OCI-LY7 (cell line): ENCODE results near the gene PMCH. TPM values are rescaled to one million over a fixed set of nuclear protein-coding genes. Genes with fewer than 3 reads are reported as not detected.

Experiments used
- BruUV-seq: library from RNA; stranded (reverse); fragments of 400-500 nt; replicated peaks from 2 replicates; lab custom pipeline; 2021; lab: Mats Ljungman, UMichigan
- CTCF ChIA-PET: fragments of 300-600 bp; sonication (Branson Sonifier 250); formaldehyde crosslinking; loops from one replicate; lab custom pipeline; 2022; ENCODE audit warnings: antibody characterized with exemption; ENCODE audit not compliant: unreplicated experiment; lab: Charles Lee
- POLR2A ChIA-PET: fragments of 300-600 bp; sonication (Branson Sonifier 250); formaldehyde crosslinking; loops from one replicate; lab custom pipeline; 2022; ENCODE audit warnings: antibody characterized with exemption; lab: Charles Lee
- DNase-seq: peaks from one replicate; pipeline ENCODE4 v3.0.0-alpha.2; 2015; ENCODE audit warnings: low spot score
- H2AFZ ChIP-seq: fragments of 200-600 bp; sonication (generic), shearing (Covaris generic); 2 replicates; pipeline ENCODE4 v1.6.1; 2014; ENCODE audit warnings: mild to moderate bottlenecking, antibody characterized with exemption, low read length, moderate library complexity
- H3K27ac ChIP-seq: fragments of 200-600 bp; sonication (generic); 2 replicates; pipeline ENCODE4 v1.5.1; 2014; ENCODE audit warnings: mixed run types, low read depth, mild to moderate bottlenecking, moderate library complexity, low read length, inconsistent platforms; ENCODE audit not compliant: poor library complexity, severe bottlenecking
- H3K36me3 ChIP-seq: fragments of 200-600 bp; sonication (generic); 2 replicates; pipeline ENCODE4 v1.6.1; 2014; ENCODE audit warnings: mild to moderate bottlenecking, antibody characterized with exemption, low read length, moderate library complexity, mixed read lengths; ENCODE audit not compliant: insufficient read depth
- H3K4me1 ChIP-seq: fragments of 200-600 bp; sonication (generic); 2 replicates; pipeline ENCODE4 v1.5.1; 2014; ENCODE audit warnings: mild to moderate bottlenecking, low read length; ENCODE audit not compliant: insufficient read depth, poor library complexity, severe bottlenecking
- H3K4me2 ChIP-seq: fragments of 200-600 bp; sonication (generic); 2 replicates; pipeline ENCODE4 v1.6.1; 2014; ENCODE audit warnings: mild to moderate bottlenecking, low read length
- H3K4me3 ChIP-seq: fragments of 200-600 bp; sonication (generic); 2 replicates; pipeline ENCODE4 v1.5.1; 2014; ENCODE audit warnings: mild to moderate bottlenecking, low read depth, low read length; ENCODE audit not compliant: poor library complexity, severe bottlenecking
- H3K79me2 ChIP-seq: fragments of 200-600 bp; sonication (generic); 2 replicates; pipeline ENCODE4 v1.6.1; 2016; ENCODE audit warnings: low read depth, mild to moderate bottlenecking, low read length, moderate library complexity, mixed read lengths; ENCODE audit not compliant: insufficient read depth
- H3K9me2 ChIP-seq: fragments of 200-600 bp; sonication (generic); 2 replicates; pipeline ENCODE4 v1.6.1; 2016; ENCODE audit warnings: mild to moderate bottlenecking, low read length, mixed read lengths; ENCODE audit not compliant: insufficient read depth
- H3K9me3 ChIP-seq: fragments of 200-600 bp; sonication (generic); 2 replicates; pipeline ENCODE4 v1.6.1; 2014; ENCODE audit warnings: mild to moderate bottlenecking, mixed run types, low read length, mixed read lengths
- H4K20me1 ChIP-seq: fragments of 200-600 bp; sonication (generic); 2 replicates; pipeline ENCODE4 v1.6.1; 2014; ENCODE audit warnings: mild to moderate bottlenecking, antibody characterized with exemption, low read length, moderate library complexity, mixed read lengths; ENCODE audit not compliant: insufficient read depth
- EZH2phosphoT487 ChIP-seq: fragments of 200-600 bp; sonication (generic); IDR thresholded peaks from 2 replicates; pipeline ENCODE4 v1.6.1; 2018; ENCODE audit warnings: low read depth, borderline replicate concordance, mild to moderate bottlenecking, mixed run types, antibody characterized with exemption, low read length, moderate library complexity, mixed read lengths
- intact Hi-C: fragments of 100-400 bp; cut with micrococcal nuclease; formaldehyde crosslinking; loops from one replicate; pipeline ENCODE4 v1.10.0; 2022; ENCODE audit not compliant: unreplicated experiment
- total RNA-seq, 2 experiments: library from RNA; depleted of rRNA in 1 of 2; stranded (reverse); fragments of >200 nt in 1 of 2; shearing (Covaris generic) in 1 of 2; gene quantifications; 2 replicates each; pipeline ENCODE4 v1.2.3, GENCODE V29; 2014 to 2022
- TF ChIP-seq, protein P1 (sequence below): fragments of 200-600 bp; sonication (generic); conservative IDR thresholded peaks from 2 replicates; pipeline ENCODE4 v1.5.1; 2014; ENCODE audit warnings: mild to moderate bottlenecking, antibody characterized with exemption, low read length, moderate library complexity, mixed read lengths

The PMCH gene
- total RNA-seq, 2 experiments from 2014 or later, result not detected

DNA sequence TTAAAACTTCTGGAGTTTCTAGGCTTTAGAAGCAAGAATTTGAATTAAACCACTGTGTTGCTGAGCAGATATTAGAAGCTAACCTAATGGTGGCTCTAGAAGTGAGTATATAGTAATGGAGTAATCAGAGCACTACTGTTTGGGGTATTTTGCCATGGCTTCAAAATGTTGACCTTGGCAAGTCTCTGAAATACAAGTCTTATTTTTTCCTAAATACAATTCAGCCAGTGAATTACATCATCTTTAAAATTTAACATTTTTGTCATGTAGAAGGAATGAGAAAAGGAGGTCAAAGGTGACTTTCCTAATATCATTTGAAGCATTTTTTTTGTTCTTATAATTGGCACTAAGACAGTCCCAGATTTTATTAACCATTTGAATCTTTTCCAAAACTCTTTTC is 25.2 kb downstream of the PMCH start:
- Histone ChIP-seq H3K36me3 (peaks cover 63% of the 10 kb centered on the region), H3K4me3 (no peak overlapping the region), H3K9me3 (no peaks in the 10 kb centered on the region), H3K4me1 (no peaks in the 10 kb centered on the region), H3K4me2 (no peak overlapping the region), H4K20me1 (no peaks in the 10 kb centered on the region), H3K9me2 (no peaks in the 10 kb centered on the region), H3K27ac (no peak overlapping the region), H3K79me2 (no peaks in the 10 kb centered on the region), H2AFZ (no peak overlapping the region)
- no TSS peak for BruUV-seq
- ChIA-PET POLR2A (no interaction called here), CTCF (no interaction called here)
- intact Hi-C loops, result no loop called here
- no peak for DNase-seq
- TF ChIP-seq EZH2phosphoT487, result no peak
- TF ChIP-seq, protein P1, sequence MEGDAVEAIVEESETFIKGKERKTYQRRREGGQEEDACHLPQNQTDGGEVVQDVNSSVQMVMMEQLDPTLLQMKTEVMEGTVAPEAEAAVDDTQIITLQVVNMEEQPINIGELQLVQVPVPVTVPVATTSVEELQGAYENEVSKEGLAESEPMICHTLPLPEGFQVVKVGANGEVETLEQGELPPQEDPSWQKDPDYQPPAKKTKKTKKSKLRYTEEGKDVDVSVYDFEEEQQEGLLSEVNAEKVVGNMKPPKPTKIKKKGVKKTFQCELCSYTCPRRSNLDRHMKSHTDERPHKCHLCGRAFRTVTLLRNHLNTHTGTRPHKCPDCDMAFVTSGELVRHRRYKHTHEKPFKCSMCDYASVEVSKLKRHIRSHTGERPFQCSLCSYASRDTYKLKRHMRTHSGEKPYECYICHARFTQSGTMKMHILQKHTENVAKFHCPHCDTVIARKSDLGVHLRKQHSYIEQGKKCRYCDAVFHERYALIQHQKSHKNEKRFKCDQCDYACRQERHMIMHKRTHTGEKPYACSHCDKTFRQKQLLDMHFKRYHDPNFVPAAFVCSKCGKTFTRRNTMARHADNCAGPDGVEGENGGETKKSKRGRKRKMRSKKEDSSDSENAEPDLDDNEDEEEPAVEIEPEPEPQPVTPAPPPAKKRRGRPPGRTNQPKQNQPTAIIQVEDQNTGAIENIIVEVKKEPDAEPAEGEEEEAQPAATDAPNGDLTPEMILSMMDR, result no peak

DNA sequence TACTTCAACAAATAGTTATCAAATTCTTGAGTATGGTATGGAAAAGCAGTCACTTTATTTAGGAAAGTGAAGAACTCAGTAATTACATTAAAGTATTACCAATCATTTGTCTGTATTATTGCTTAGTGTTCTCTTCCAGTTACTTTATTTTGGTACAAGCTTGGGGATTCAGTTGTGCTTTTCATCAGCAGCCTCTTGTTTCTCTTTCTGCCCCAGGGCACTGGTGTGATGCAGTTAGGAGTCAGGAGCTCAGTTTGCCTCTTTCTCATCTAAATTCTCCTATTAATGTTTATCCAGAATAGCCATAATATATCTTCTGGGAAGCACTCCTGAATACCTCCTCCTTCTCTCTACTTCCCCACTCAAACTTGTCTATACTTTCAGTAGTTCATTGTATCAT is 25.7 kb downstream of the PMCH start:
- intact Hi-C loops, result no loop called here

More for the DNA sequence above, 25.7 kb downstream of the PMCH start:
- no peak overlapping the region for H3K27ac ChIP-seq
- no TSS peak for BruUV-seq
- H2AFZ ChIP-seq, result no peak overlapping the region
- ChIA-PET POLR2A (no interaction called here), CTCF (no interaction called here)
- no peaks in the 10 kb centered on the region for H3K9me3 ChIP-seq
- H3K9me2 ChIP-seq, result no peaks in the 10 kb centered on the region
- no peaks in the 10 kb centered on the region for H3K79me2 ChIP-seq
- no peak overlapping the region for H3K4me3 ChIP-seq
- peaks cover 64% of the 10 kb centered on the region for H3K36me3 ChIP-seq
- H3K4me1 ChIP-seq, result no peaks in the 10 kb centered on the region
- TF ChIP-seq, protein P1, result no peak
- no peak for TF ChIP-seq EZH2phosphoT487
- H3K4me2 ChIP-seq, result no peak overlapping the region
- no peak for DNase-seq
- H4K20me1 ChIP-seq, result no peaks in the 10 kb centered on the region
